Vagina (tissue), 2 donors: ENCODE measurements around the gene ARMH1. TPM values are rescaled to one million over a fixed set of nuclear protein-coding genes. Genes with fewer than 3 reads are reported as not detected.

Experiments used
- DNase-seq, 2 donors: peaks; one replicate each; pipeline ENCODE4 v3.0.0-alpha.2; 2017; ENCODE audit errors: extremely low spot score in 2 of 2
- H3K27ac ChIP-seq: fragments of 200-600 bp; sonication (generic); one replicate; pipeline ENCODE4 v1.5.1; 2019
- H3K27me3 ChIP-seq: fragments of 200-600 bp; sonication (generic); one replicate; pipeline ENCODE4 v1.5.1; 2019
- H3K36me3 ChIP-seq, 2 donors: fragments of 200-600 bp; sonication (generic); one replicate each; pipeline ENCODE4 v1.5.1; 2017 to 2019
- H3K4me1 ChIP-seq: fragments of 200-600 bp; sonication (generic); one replicate; pipeline ENCODE4 v1.5.1; 2019
- H3K4me3 ChIP-seq, 2 donors: fragments of 200-600 bp; sonication (generic); 1 replicate in 1 of 2; 2 replicates in 1 of 2; pipeline ENCODE4 v1.5.1; 2016 to 2019
- H3K9me3 ChIP-seq: fragments of 200-600 bp; sonication (generic); one replicate; pipeline ENCODE4 v1.5.1; 2019
- CTCF ChIP-seq, 3 experiments: fragments of 450-650 bp in 2 of 3; fragments of 200-600 bp in 1 of 3; sonication (generic) in 1 of 3; IDR thresholded peaks; one replicate each; pipeline ENCODE4 v1.5.1; 2017 to 2019; ENCODE audit warnings: antibody characterized with exemption in 3 of 3, mild to moderate bottlenecking in 2 of 3, moderate library complexity in 2 of 3
- POLR2A ChIP-seq, 2 donors: fragments of 450-650 bp; IDR thresholded peaks; one replicate each; pipeline ENCODE4 v1.6.1; 2017; ENCODE audit warnings: antibody characterized with exemption in 2 of 2, mild to moderate bottlenecking in 2 of 2, moderate library complexity in 2 of 2
- POLR2AphosphoS5 ChIP-seq, 2 donors: sonication (generic); formaldehyde crosslinking; IDR thresholded peaks; one replicate each; pipeline ENCODE4 v1.9.0; 2017; ENCODE audit warnings: antibody characterized with exemption in 2 of 2, mild to moderate bottlenecking in 2 of 2, low read depth in 1 of 2; ENCODE audit not compliant: insufficient read depth in 1 of 2
- intact Hi-C: fragments of 100-400 bp; cut with DNase I; formaldehyde crosslinking; loops from one replicate; pipeline ENCODE4 v1.15.1; 2023
- total RNA-seq: library from RNA; depleted of rRNA; stranded (reverse); fragments of >200 nt; gene quantifications from one replicate; pipeline ENCODE4 v1.2.3, GENCODE V29; 2016

Gene ARMH1
- total RNA-seq, 1 donor from 2014 or later = not detected

GRCh38 chr1:44644806-44645205 lies 29.7 kb upstream of the ARMH1 start:
- H3K4me1 ChIP-seq = no peaks in the 10 kb centered on the region
- intact Hi-C loops = no loop called here
- H3K4me3 ChIP-seq = no peak overlapping the region
- no peak for TF ChIP-seq POLR2A (IDR thresholded peaks at IDR 0.05)
- no peak for TF ChIP-seq CTCF (IDR thresholded peaks at IDR 0.05)
- TF ChIP-seq POLR2AphosphoS5 (IDR thresholded peaks at IDR 0.05; ENCODE audit: insufficient read depth in 1 of 2, low read depth in 1 of 2) = no peak
- H3K27ac ChIP-seq = no peak overlapping the region
- peaks cover 0 to 75% of the 10 kb centered on the region in 2 donors for H3K36me3 ChIP-seq
- no peaks in the 10 kb centered on the region for H3K27me3 ChIP-seq
- DNase-seq = no peak
- no peaks in the 10 kb centered on the region for H3K9me3 ChIP-seq

GRCh38 chr1:44645476-44646244 lies 28.9 kb upstream of the ARMH1 start:
- Histone ChIP-seq H3K27me3 (no peaks in the 10 kb centered on the region), H3K9me3 (no peaks in the 10 kb centered on the region), H3K4me3 (no peak overlapping the region), H3K27ac (no peak overlapping the region), H3K4me1 (no peaks in the 10 kb centered on the region), H3K36me3 (peaks cover 0 to 75% of the 10 kb centered on the region in 2 donors)
- no peak for DNase-seq
- TF ChIP-seq CTCF (IDR thresholded peaks at IDR 0.05) (no peak), POLR2A (IDR thresholded peaks at IDR 0.05) (no peak), POLR2AphosphoS5 (IDR thresholded peaks at IDR 0.05; ENCODE audit: insufficient read depth in 1 of 2, low read depth in 1 of 2) (no peak)
- intact Hi-C loops = no loop called here

- TF ChIP-seq POLR2A (IDR thresholded peaks at IDR 0.05) (no peak), CTCF (IDR thresholded peaks at IDR 0.05) (no peak), POLR2AphosphoS5 (IDR thresholded peaks at IDR 0.05; ENCODE audit: insufficient read depth in 1 of 2, low read depth in 1 of 2) (no peak)
- DNase-seq = no peak
- H3K36me3 ChIP-seq = peaks cover 0 to 78% of the 10 kb centered on the region in 2 donors
Observed at GRCh38 chr1:44646261-44647110, 28.0 kb upstream of the ARMH1 start.

GRCh38 chr1:44647896-44648295 lies 26.6 kb upstream of the ARMH1 start:
- no peak for DNase-seq
- Histone ChIP-seq H3K4me1 (no peaks in the 10 kb centered on the region), H3K9me3 (no peaks in the 10 kb centered on the region), H3K4me3 (no peak overlapping the region), H3K36me3 (peaks cover 0 to 68% of the 10 kb centered on the region in 2 donors), H3K27me3 (no peaks in the 10 kb centered on the region), H3K27ac (no peak overlapping the region)
- TF ChIP-seq CTCF (IDR thresholded peaks at IDR 0.05) (no peak), POLR2A (IDR thresholded peaks at IDR 0.05) (no peak), POLR2AphosphoS5 (IDR thresholded peaks at IDR 0.05; ENCODE audit: insufficient read depth in 1 of 2, low read depth in 1 of 2) (no peak)
- intact Hi-C loops = no loop called here

More at GRCh38 chr1:44646261-44647110, 28.0 kb upstream of the ARMH1 start:
- no peaks in the 10 kb centered on the region for H3K9me3 ChIP-seq
- H3K4me3 ChIP-seq = no peak overlapping the region
- no peaks in the 10 kb centered on the region for H3K4me1 ChIP-seq
- H3K27ac ChIP-seq = no peak overlapping the region
- intact Hi-C loops = no loop called here
- no peaks in the 10 kb centered on the region for H3K27me3 ChIP-seq
